ENCODE measurements around the gene TMPRSS9.

GRCh38 chr19:2374808-2375207 lies 14.7 kb downstream of the TMPRSS9 start:
- TF ChIP-seq CTCF (conservative IDR thresholded peaks at IDR 0.05; ENCODE audit: low read depth, low read length) (no peak), EZH2phosphoT487 (IDR thresholded peaks at IDR 0.05; ENCODE audit: borderline replicate concordance, low read length) (no peak)

All from PC-3 (cell line).